Measurements from ENCODE around the gene ESPN.

DNA sequence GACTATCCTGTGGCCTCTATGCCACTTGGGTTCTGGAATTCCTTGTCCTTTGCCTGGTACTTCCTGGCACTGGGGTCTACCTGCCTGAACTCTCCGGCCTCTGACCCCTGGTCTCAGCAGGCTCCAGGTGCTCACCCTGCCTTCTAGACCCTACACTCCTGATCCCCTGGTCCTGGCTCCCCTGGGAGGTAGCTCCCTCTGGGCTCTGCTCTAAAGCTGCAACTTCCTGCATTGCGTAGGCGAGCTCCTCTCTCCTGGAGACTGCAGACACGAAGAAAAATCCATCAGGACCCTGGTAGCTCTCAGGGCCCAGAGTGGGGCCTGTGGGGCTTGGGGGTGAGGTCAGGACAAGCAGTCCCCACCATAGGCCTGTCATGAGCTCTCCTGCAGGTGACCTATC is 74.7 kb downstream of the ESPN start:
- TF ChIP-seq POLR2A (IDR thresholded peaks at IDR 0.05): no peak
- no peak for TF ChIP-seq CTCF (IDR thresholded peaks at IDR 0.05)

Measured in gastroesophageal sphincter (tissue), 3 donors.